Activated naive CD4-positive, alpha-beta T cell treated with Interleukin-2 at 50 U/mL for 16 hours (primary cell): ENCODE data around the gene AADAC.
"Not testable (repeated sequence)": the region's sequence is repeated elsewhere in the genome, so short reads cannot be mapped to it uniquely, and the experiment has no call there.

Experiments
- DNase-seq: peaks from one replicate; pipeline ENCODE4 v3.0.0-alpha.2; 2020

The AADAC gene

DNA sequence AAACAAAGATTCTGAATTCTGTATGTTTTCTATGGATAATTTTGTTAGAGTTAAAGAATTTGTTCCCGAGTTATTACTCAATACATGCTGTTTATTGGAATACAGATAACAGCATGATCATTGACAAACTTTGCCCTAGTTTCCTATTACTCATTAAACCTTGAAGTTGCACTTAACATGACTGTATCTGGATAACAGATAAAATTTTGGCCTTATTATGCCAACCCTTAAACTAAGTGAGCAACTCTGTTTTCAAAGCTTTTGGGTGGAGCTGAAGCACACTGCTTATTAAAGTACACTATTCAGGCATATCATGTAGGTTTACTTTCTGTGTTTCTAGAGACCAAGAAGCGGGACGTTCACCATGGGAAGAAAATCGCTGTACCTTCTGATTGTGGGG, at the start of gene AADAC:
TSS of gene AADAC (plus strand) at position 318 of the 400 bp plus-strand sequence. CDS start at position 365, 47 bp downstream.
- no peak for DNase-seq

DNA sequence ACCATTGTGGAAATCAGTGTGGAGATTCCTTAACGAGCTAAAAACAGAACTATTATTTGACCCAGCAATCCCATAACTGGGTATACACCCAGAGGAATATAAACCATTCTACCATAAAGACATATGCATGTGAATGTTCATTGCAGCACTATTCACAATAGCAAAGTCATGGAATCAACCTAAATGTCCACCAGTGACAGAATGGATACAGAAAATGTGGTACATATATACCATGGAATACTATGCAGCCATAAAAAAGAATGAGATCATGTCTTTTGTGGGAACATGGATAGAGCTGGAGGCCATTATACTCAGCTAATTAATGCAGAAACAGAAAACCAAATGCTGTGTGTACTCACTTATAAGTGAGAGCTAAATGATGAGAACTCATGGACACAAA, 49.2 kb upstream of the AADAC start:
- DNase-seq: not testable (repeated sequence)

GRCh38 chr3:151765685-151766084, 48.2 kb upstream of the AADAC start:
- DNase-seq: no peak

DNA sequence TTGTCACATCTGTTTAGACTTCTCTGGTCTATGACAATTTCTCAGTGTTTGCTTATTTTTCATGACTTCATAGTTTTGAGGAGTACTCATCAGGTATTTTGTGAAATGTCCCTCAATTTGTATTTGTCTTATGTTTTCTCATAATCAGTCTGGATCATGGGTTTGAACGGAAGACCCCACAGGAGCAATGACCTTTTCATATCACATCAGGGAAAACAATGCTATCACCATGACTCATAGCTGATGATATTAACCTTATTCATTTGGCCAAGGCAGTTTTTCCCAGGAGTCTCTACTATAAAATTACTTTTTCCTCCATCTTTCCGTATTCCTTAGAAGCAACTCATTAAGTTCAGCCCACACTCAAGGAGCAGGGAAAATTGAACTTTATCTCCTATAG, 47.5 kb upstream of the AADAC start:
- DNase-seq: no peak

GRCh38 chr3:151768393-151768930, 45.5 kb upstream of the AADAC start:
- no peak for DNase-seq

- DNase-seq: no peak
Observed at GRCh38 chr3:151769175-151769574, 44.7 kb upstream of the AADAC start.

DNA sequence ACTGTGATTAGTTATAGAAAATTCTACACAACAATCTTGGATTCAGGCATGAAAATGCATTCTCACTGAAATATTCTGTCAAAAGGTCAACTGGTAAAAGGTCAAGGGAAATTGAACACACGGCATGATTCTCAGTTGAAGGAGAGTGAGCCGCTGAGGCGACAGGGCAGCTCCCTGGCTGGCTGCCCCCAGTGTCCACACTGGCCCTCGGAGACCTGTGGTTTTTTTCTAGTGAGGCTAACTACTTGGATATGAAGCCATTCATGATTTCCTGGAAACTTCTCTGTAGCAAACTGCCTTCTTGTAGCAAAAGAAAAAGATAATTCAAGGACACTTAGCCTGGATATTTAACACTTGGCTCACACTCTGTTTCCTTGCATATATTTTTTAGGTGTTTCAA, 43.0 kb upstream of the AADAC start:
- DNase-seq: no peak

DNA sequence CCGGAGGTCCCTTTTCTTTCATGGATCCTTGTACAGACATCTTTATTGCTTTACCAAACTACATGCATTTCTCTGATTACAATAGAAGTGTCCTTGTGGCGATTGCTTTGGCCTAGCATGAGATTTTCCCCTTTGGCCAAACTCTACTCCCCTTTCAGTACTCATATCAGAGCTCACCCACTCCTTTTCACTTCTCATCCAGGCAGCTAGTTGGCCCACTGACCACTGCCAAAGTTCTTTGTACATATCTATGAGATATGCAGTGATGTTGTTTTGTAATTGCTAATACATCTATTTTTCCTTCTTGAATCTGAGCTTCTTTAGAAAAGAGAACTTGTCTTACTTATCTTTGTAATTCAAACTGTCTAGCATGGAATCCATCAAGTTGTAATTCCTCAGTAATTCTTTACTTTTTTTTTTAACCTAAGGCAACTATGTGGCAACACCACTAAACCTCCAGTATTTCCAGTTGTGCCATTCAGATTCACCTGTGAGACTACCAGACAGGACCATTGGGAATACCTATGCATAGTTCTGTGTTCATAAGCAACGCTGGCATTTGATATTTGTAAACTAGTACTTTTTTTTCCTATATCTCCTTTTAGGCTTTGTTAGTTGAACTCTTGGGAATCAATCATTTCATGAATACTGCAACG, 41.0 kb upstream of the AADAC start:
- no peak for DNase-seq

GRCh38 chr3:151774235-151774634, 39.7 kb upstream of the AADAC start:
- DNase-seq: no peak

DNA sequence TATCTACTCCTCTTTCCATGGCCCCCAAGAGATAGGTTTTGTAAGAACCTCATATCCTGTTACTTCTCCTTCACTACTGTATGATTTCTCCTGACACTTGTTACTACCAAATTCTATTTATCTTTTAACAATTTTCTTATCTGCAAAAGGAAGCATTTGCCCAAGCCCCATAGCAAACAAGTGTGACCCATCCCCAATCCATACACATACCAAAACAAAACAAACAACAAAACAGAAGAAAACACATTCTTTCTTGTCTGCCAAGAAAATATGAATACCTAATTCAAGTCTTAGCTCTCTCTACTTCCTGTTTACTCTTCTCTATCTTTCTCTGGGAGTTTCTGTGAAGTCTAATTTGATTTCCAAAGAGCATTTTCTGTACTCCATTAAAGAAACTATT, 39.0 kb upstream of the AADAC start:
- DNase-seq: no peak

DNA sequence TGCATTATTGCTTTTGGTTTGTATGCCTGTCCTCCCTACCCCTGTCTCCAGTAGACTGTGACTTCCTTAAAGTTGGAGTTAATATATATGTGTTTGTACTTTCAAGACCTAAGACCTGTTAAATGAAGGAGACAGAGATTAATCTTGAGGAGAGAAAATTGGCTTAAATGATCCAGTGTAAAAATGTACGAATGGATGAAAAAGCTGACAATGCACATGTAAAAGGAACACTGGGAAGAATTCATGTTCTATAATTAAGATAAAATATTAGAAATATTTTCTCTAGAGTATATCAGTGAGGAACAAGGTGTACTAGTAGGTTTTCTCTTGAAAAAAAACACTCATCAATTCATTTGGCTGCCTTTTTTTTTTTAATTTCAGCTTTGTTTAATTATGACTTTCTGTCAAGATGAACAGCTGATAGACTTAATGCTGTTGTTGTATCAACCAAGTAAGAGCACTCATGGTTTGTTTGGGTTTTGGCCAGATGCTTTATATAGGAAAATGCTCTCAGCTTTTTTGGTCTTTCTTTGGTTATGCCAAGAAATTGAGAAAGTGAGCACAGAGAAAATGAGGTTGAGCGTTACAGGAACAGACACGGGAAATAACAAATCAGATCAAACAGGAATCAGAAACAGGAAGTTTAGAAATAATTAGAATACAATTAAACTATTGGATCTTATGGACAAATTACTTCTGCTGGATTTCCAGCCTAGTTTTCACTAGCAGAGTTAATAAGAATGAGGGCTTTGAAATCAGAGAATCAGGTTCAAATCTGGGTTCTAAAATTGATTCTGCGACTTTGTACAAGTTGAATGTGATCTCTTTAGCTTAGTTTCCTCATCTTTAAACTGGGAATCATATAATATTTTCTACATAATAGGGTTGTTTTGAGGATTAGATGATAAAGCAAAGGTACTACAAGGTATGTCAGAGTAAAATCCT, 38.3 kb upstream of the AADAC start:
- no peak for DNase-seq

GRCh38 chr3:151776259-151776740, 37.6 kb upstream of the AADAC start:
- no peak for DNase-seq

DNA sequence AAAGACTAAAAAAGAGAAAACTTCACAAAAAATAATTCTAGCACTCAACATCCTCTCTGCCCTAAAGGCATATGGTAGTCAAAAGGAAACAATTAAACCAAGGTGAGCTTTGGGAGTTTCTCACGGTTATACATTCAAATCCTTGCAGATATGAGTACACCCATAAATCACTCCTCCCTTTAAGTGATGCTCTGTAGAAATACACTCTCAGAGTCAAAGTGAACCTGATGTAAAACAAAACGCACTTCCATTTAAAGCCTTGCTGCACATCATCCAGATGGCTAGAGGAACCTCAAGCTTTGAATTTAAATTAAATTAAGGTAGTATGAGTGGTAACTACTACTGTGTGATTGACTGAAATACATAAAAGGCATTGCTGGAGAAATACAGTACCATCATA, 36.0 kb upstream of the AADAC start:
- DNase-seq: no peak

DNA sequence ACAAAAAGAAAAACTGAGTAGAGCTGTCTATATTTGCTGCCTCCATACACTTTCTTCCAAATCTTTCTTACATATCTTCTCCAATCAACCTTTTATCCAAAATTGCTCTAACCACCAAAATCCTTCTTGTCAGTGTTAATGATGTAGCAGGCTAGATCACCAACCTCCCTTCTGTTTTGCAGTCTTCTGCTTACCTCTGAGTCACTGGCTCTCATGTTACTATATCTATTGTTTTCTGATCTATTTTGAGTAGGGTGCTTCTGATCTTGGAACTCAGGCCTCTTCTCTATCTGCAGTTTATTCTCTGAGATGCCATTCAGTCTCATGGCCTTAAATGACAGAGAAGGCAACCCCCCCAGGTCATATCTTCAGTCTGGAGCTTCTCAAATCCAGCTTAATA, 26.3 kb upstream of the AADAC start:
- DNase-seq: no peak

GRCh38 chr3:151788401-151788800, 25.5 kb upstream of the AADAC start:
- DNase-seq: no peak

DNA sequence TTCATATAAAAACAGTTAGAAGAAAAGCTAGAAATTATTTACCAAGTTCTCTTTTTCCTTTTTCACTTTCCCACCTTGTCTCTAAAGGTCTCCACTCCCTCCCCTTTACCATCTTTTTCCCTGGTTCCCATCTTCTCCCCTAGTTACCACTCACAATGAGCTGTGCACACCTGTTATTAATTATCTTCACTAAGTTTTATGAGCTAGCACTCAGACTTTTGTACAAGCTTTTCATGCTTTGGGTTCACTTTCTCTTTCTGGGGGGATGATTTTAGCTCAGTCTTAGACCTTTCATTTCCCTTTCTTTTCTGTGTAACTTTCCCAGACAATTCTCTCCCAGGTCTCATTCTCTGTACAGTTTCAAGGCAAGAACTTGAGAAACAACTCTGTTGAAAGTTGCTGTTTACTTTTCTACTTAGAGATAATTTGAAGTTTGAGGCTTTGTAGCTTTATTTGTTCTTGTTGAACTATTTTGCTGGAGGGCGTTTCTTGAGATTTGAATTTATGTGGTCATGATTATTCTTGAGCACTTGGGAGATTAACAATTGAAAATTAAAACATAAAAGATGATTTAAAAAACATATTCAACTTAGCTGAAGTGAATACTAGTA, 24.0 kb upstream of the AADAC start:
- DNase-seq: no peak

DNA sequence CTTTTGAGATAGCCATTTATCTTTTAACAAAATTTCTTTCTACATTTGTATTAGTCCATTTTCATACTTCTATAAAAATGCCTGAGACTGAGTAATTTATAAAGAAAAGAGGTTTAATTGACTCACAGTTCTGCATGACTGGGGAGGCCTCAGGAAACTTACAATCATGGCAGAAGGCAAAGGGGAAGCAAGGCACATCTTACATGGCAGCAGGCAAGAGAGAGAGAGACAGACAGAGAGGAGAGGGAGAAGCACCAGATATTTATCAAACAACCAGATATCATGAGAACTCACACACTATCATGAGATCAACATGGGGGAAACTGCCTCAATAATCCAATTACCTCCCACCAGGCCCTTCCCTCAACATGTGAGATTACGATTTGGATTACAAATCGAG, 23.2 kb upstream of the AADAC start:
- DNase-seq: not testable (repeated sequence)

DNA sequence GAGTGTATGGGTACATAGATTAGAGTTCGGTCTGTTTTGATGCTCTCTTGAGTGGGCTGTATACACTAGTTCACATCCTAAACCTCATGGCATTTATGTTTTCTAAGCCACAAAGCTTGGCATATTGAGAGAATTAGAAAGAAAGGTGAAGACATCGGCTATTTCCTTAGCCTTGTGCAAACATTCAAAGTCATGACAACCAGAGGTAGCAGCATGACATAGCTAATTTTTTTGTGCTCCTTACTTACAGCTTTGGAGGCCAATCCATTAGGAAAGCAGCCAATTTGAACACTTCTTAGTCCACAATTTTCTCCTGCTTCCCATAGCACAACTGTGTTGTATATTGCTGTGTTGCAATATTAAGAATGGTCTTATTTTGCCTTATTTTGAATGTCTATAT, 21.5 kb upstream of the AADAC start:
- no peak for DNase-seq

DNA sequence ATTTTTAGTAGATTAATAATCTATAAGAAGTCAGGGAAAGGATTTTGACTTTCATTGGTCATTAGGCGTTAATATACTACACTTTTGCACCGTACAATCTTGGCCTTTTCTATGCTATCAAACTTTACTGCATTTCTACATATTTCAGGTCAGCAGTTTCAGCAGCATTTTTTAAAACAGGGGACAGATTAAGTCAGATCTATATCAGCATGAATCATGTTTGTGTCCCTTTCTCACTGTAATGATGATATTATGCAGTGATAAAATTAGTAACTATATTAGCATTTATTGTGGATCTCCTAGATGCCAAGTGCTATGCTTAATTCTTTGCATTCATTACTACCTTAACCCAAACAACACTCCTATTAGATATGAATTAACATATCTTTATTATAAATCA, 20.3 kb upstream of the AADAC start:
- DNase-seq: no peak

- DNase-seq: no peak
Observed at GRCh38 chr3:151794080-151794479, 19.8 kb upstream of the AADAC start.

- no peak for DNase-seq
Observed at GRCh38 chr3:151795276-151795675, 18.6 kb upstream of the AADAC start.

GRCh38 chr3:151796105-151796680, 17.7 kb upstream of the AADAC start:
- no peak for DNase-seq

GRCh38 chr3:151798466-151798865, 15.4 kb upstream of the AADAC start:
- DNase-seq: no peak
